ENCODE measurements around the gene ACVR1B.

ACVR1B gene

GRCh38 chr12:52026263-52026662 is 74.8 kb downstream of the ACVR1B start:
- DNase-seq = no peak

- DNase-seq = no peak
These were observed 75.8 kb downstream of the ACVR1B start for GRCh38 chr12:52027085-52027843.

- DNase-seq = no peak
These were observed 78.2 kb downstream of the ACVR1B start for GRCh38 chr12:52029685-52030084.

- peak in 1 of 2 donors; percentile 24 for DNase-seq
These were observed 80.9 kb downstream of the ACVR1B start for GRCh38 chr12:52032446-52032803.

- DNase-seq = peak; percentile 91 to 95
These were observed 81.4 kb downstream of the ACVR1B start for GRCh38 chr12:52032804-52033445.

GRCh38 chr12:52033446-52034140 is 82.1 kb downstream of the ACVR1B start:
- DNase-seq = peak in 1 of 2 donors; percentile 31

GRCh38 chr12:52035190-52035589 is 83.7 kb downstream of the ACVR1B start:
- DNase-seq = no peak

- DNase-seq = no peak
These were observed 84.4 kb downstream of the ACVR1B start for GRCh38 chr12:52035926-52036325.

GRCh38 chr12:52036587-52037171 is 85.2 kb downstream of the ACVR1B start:
- DNase-seq = peak; percentile 95

GRCh38 chr12:52037248-52037861 is 85.9 kb downstream of the ACVR1B start:
- no peak for DNase-seq

GRCh38 chr12:52038447-52038846 is 86.9 kb downstream of the ACVR1B start:
- DNase-seq = no peak

- no peak for DNase-seq
These were observed 89.5 kb downstream of the ACVR1B start for GRCh38 chr12:52041035-52041434.

GRCh38 chr12:52041695-52042123 is 90.2 kb downstream of the ACVR1B start:
- DNase-seq = peak; percentile 81

GRCh38 chr12:52042706-52043385 is 91.3 kb downstream of the ACVR1B start:
- no peak for DNase-seq

GRCh38 chr12:52043386-52044212 is 92.1 kb downstream of the ACVR1B start:
- DNase-seq = no peak

- DNase-seq = no peak
These were observed 92.9 kb downstream of the ACVR1B start for GRCh38 chr12:52044292-52044983.

GRCh38 chr12:52045794-52046199 is 94.3 kb downstream of the ACVR1B start:
- DNase-seq = peak in 1 of 2 donors; percentile 71

Data from CD4-positive, alpha-beta T cell treated with Interleukin-1 beta for 1 hour (primary cell).